GM23338 (cell line): ENCODE data around the gene TEX54. TPM values are rescaled to one million over a fixed set of nuclear protein-coding genes. Genes with fewer than 3 reads are reported as not detected.

Experiments used
- ATAC-seq: fragments of 200-7000 bp; cut with Tn5 transposase; 3 replicates; pipeline ENCODE4 v1.9.1; 2020
- DNase-seq: peaks from one replicate; pipeline ENCODE4 v3.0.0-alpha.2; 2015; ENCODE audit warnings: low spot score
- H2AFZ ChIP-seq: fragments of 200-600 bp; sonication (generic); 2 replicates; pipeline ENCODE4 v1.8.0; 2016; ENCODE audit warnings: antibody characterized with exemption, mild to moderate bottlenecking, moderate library complexity
- H3F3A ChIP-seq: fragments of 200-600 bp; sonication (generic); replicated peaks from 2 replicates; pipeline ENCODE4 v1.8.0; 2017; ENCODE audit warnings: antibody characterized with exemption, mixed run types, low read depth
- H3K27ac ChIP-seq: fragments of 200-600 bp; sonication (generic); 2 replicates; pipeline ENCODE4 v1.6.1; 2016; ENCODE audit warnings: low read depth
- H3K27me3 ChIP-seq: fragments of 200-600 bp; sonication (generic); 2 replicates; pipeline ENCODE4 v1.8.0; 2016; ENCODE audit warnings: mild to moderate bottlenecking, mixed run types, moderate library complexity; ENCODE audit not compliant: insufficient read depth
- H3K36me3 ChIP-seq: fragments of 200-600 bp; sonication (generic); 2 replicates; pipeline ENCODE4 v1.8.0; 2016; ENCODE audit warnings: mild to moderate bottlenecking; ENCODE audit not compliant: insufficient read depth
- H3K4me1 ChIP-seq: fragments of 200-600 bp; sonication (generic); 2 replicates; pipeline ENCODE4 v1.8.0; 2016; ENCODE audit warnings: mild to moderate bottlenecking, moderate library complexity; ENCODE audit not compliant: insufficient read depth
- H3K4me2 ChIP-seq: fragments of 200-600 bp; sonication (generic); 2 replicates; pipeline ENCODE4 v1.7.1; 2017; ENCODE audit warnings: mixed run types
- H3K4me3 ChIP-seq: fragments of 200-600 bp; sonication (generic); 2 replicates; pipeline ENCODE4 v1.6.1; 2016; ENCODE audit warnings: mixed run types
- H3K79me2 ChIP-seq: fragments of 200-600 bp; sonication (generic); replicated peaks from 2 replicates; pipeline ENCODE4 v1.8.0; 2017; ENCODE audit warnings: mild to moderate bottlenecking; ENCODE audit not compliant: insufficient read depth
- H3K9me2 ChIP-seq: fragments of 200-600 bp; sonication (generic); 2 replicates; pipeline ENCODE4 v1.8.0; 2017; ENCODE audit not compliant: insufficient read depth
- H4K20me1 ChIP-seq: fragments of 200-600 bp; sonication (generic); replicated peaks from 2 replicates; pipeline ENCODE4 v1.8.0; 2017; ENCODE audit warnings: mild to moderate bottlenecking; ENCODE audit not compliant: insufficient read depth
- H3K27ac Mint-ChIP-seq: 2 replicates; pipeline ENCODE4 v1.8.0; 2020; ENCODE audit warnings: inconsistent platforms, mild to moderate bottlenecking, moderate library complexity, mixed read lengths
- H3K27me3 Mint-ChIP-seq: 3 replicates; pipeline ENCODE4 v1.8.0; 2022; ENCODE audit warnings: low read depth, mild to moderate bottlenecking, moderate library complexity, mixed read lengths, inconsistent platforms; ENCODE audit not compliant: insufficient read depth, poor library complexity
- H3K36me3 Mint-ChIP-seq: 3 replicates; pipeline ENCODE4 v1.8.0; 2021; ENCODE audit warnings: low read depth, mild to moderate bottlenecking, inconsistent platforms, moderate library complexity, mixed read lengths
- H3K4me1 Mint-ChIP-seq: 3 replicates; pipeline ENCODE4 v1.8.0; 2020; ENCODE audit warnings: mild to moderate bottlenecking, inconsistent platforms, mixed read lengths
- H3K4me3 Mint-ChIP-seq: 3 replicates; pipeline ENCODE4 v1.8.0; 2021; ENCODE audit warnings: moderate library complexity, mild to moderate bottlenecking, inconsistent platforms, mixed read lengths
- H3K9me3 Mint-ChIP-seq: 3 replicates; pipeline ENCODE4 v1.8.0; 2020; ENCODE audit warnings: moderate library complexity, mild to moderate bottlenecking, inconsistent platforms, mixed read lengths
- EZH2phosphoT487 ChIP-seq: fragments of 200-600 bp; sonication (generic); IDR thresholded peaks from one replicate; pipeline ENCODE4 v1.8.1; 2018; ENCODE audit warnings: antibody characterized with exemption; ENCODE audit not compliant: unreplicated experiment
- JUNB ChIP-seq: IDR thresholded peaks from one replicate; pipeline ENCODE4 v1.6.1; 2016; ENCODE audit warnings: antibody characterized with exemption; ENCODE audit not compliant: unreplicated experiment
- NANOG ChIP-seq: IDR thresholded peaks from 2 replicates; pipeline ENCODE4 v1.6.1; 2016; ENCODE audit warnings: antibody characterized with exemption, borderline replicate concordance
- POLR2AphosphoS5 ChIP-seq: IDR thresholded peaks from 2 replicates; pipeline ENCODE4 v1.6.1; 2016; ENCODE audit warnings: antibody characterized with exemption, low read depth
- STAT1 ChIP-seq: IDR thresholded peaks from one replicate; pipeline ENCODE4 v1.6.1; 2016; ENCODE audit warnings: antibody characterized with exemption; ENCODE audit not compliant: unreplicated experiment
- ZNF114 ChIP-seq: fragments of 250-450 bp; sonication (Bioruptor Pico); IDR thresholded peaks from 2 replicates; pipeline ENCODE4 v1.5.0; 2020; ENCODE audit warnings: mild to moderate bottlenecking, moderate library complexity
- ZNF331 ChIP-seq: fragments of 250-450 bp; sonication (Bioruptor Pico); IDR thresholded peaks from 2 replicates; pipeline ENCODE4 v1.5.0; 2020; ENCODE audit warnings: low read depth, mild to moderate bottlenecking, moderate library complexity
- polyA plus RNA-seq: library from polyadenylated mRNA; unstranded; fragments of >200 nt; fragmentation: Nextera tagmentation; extraction: Ambion mirVana; gene quantifications from 2 replicates; pipeline ENCODE4 v1.2.1, GENCODE V29; 2016
- total RNA-seq: library from RNA; depleted of rRNA; stranded (reverse); fragments of >200 nt; shearing (Covaris generic); gene quantifications from 2 replicates; pipeline ENCODE4 v1.2.3, GENCODE V29; 2014
- TF ChIP-seq, protein P1 (sequence below): IDR thresholded peaks from one replicate; pipeline ENCODE4 v1.6.1; 2018; ENCODE audit warnings: antibody characterized with exemption; ENCODE audit not compliant: unreplicated experiment
- TF ChIP-seq, protein P2 (sequence below), 2 experiments: fragments of 200-600 bp in 1 of 2; sonication (generic) in 1 of 2; conservative IDR thresholded peaks; 2 replicates each; pipeline versions ENCODE4 v1.5.1 to v1.6.1; 2016 to 2017; ENCODE audit warnings: antibody characterized with exemption in 2 of 2, low read depth in 2 of 2, mild to moderate bottlenecking in 2 of 2, moderate library complexity in 1 of 2

The TEX54 gene
- total and polyA plus RNA-seq, 2 experiments from 2014 or later, result 1.9 TPM; not detected in 1

DNA sequence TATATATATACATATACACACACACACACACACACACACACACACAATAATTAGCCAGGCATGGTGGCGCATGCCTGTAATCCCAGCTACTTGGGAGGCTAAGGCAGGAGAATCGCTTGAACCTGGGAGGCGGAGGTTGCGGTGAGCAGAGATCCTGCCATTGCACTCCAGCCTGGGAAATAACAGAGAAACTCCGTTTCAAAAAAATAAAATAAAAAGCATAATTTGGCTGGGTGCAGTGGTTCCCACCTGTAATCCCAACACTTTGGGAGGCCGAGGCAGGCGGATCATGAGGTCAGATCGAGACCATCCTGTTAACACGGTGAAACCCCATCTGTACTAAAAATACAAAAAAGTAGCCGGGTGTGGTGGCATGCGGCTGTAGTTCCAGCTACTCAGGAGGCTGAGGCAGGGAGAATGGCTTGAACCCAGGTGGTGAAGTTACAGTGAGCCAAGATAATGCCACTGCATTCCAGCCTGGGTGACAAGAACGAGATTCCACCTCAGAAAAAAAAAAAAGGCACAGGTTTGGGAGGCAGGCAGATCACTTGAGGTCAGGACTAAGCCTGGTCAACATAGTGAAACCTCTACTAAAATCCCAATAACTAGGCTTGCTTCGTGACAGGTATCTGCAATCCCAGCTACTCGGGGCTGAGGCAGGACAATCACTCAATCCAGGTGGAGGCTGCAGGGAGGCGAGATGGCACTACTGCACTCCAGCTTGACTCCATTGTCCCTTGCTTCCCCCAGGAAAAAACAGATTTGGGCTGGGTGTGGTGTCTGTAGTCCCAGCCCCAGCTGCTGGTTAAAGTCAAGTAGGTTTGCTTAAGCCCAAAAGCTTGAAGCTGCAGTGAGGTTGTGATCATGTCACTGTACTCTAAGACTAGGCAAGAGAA is 18.5 kb upstream of the TEX54 start (continued):
- TF ChIP-seq, protein P1, sequence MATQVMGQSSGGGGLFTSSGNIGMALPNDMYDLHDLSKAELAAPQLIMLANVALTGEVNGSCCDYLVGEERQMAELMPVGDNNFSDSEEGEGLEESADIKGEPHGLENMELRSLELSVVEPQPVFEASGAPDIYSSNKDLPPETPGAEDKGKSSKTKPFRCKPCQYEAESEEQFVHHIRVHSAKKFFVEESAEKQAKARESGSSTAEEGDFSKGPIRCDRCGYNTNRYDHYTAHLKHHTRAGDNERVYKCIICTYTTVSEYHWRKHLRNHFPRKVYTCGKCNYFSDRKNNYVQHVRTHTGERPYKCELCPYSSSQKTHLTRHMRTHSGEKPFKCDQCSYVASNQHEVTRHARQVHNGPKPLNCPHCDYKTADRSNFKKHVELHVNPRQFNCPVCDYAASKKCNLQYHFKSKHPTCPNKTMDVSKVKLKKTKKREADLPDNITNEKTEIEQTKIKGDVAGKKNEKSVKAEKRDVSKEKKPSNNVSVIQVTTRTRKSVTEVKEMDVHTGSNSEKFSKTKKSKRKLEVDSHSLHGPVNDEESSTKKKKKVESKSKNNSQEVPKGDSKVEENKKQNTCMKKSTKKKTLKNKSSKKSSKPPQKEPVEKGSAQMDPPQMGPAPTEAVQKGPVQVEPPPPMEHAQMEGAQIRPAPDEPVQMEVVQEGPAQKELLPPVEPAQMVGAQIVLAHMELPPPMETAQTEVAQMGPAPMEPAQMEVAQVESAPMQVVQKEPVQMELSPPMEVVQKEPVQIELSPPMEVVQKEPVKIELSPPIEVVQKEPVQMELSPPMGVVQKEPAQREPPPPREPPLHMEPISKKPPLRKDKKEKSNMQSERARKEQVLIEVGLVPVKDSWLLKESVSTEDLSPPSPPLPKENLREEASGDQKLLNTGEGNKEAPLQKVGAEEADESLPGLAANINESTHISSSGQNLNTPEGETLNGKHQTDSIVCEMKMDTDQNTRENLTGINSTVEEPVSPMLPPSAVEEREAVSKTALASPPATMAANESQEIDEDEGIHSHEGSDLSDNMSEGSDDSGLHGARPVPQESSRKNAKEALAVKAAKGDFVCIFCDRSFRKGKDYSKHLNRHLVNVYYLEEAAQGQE, result no peak
- TF ChIP-seq ZNF331 (CRISPR knock-in tag), result no peak
- no peak for TF ChIP-seq EZH2phosphoT487
- TF ChIP-seq STAT1, result no peak
- TF ChIP-seq JUNB, result no peak
- TF ChIP-seq NANOG, result 0 out of 2 replicates have a peak, but pooled peaks have one; percentile 2
- peak; percentile 76 for TF ChIP-seq POLR2AphosphoS5
- TF ChIP-seq, protein P2, sequence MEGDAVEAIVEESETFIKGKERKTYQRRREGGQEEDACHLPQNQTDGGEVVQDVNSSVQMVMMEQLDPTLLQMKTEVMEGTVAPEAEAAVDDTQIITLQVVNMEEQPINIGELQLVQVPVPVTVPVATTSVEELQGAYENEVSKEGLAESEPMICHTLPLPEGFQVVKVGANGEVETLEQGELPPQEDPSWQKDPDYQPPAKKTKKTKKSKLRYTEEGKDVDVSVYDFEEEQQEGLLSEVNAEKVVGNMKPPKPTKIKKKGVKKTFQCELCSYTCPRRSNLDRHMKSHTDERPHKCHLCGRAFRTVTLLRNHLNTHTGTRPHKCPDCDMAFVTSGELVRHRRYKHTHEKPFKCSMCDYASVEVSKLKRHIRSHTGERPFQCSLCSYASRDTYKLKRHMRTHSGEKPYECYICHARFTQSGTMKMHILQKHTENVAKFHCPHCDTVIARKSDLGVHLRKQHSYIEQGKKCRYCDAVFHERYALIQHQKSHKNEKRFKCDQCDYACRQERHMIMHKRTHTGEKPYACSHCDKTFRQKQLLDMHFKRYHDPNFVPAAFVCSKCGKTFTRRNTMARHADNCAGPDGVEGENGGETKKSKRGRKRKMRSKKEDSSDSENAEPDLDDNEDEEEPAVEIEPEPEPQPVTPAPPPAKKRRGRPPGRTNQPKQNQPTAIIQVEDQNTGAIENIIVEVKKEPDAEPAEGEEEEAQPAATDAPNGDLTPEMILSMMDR (conservative IDR thresholded peaks at IDR 0.05; ENCODE audit: low read depth in 2 of 2), result no peak
- TF ChIP-seq ZNF114 (CRISPR knock-in tag), result no peak

DNA sequence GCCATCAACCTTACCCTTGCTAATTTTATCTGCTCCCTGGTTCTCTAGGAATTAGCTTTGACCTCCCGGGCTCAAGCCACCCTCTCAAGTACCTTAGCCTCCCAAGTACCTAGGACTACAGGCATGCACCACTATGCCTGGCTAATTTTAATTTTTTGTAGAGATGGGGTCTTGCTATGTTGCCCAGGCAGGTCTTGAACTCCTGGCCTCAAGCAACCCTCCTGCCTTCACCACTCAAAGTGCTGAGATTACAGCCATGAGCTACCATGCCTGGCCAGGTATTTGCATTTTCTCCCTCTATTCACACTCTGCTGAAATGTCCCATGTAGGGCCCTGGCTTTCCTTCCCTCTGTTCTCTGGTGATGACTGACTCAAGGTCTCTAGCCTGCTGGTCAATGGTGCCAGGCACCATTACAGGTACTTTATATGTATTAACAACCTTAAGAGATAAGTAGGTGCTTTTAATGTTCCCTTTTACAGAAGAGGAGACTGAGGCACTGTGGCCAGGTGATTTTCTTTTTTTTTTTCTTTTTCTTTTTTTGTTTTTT is 15.2 kb upstream of the TEX54 start:
- Mint-ChIP-seq H3K36me3 (peaks cover 32% of the 10 kb centered on the region), H3K9me3 (peaks cover 21% of the 10 kb centered on the region), H3K4me3 (no peak overlapping the region; the same call in 2 of the 3 replicates), H3K27me3 (peaks cover 35% of the 10 kb centered on the region), H3K27ac (no peak overlapping the region), H3K4me1 (peaks cover 20% of the 10 kb centered on the region)
- Histone ChIP-seq H3K4me3 (no peak overlapping the region), H3K36me3 (peaks cover 11% of the 10 kb centered on the region), H3K27me3 (no peaks in the 10 kb centered on the region), H4K20me1 (no peaks in the 10 kb centered on the region), H3K4me1 (peaks cover 8% of the 10 kb centered on the region; the same call in 1 of the 2 replicates), H2AFZ (no peak overlapping the region), H3K9me2 (no peaks in the 10 kb centered on the region), H3K27ac (no peak overlapping the region), H3K79me2 (peaks cover 5% of the 10 kb centered on the region), H3F3A (peaks cover 38% of the 10 kb centered on the region), H3K4me2 (no peak overlapping the region)
- TF ChIP-seq ZNF114 (CRISPR knock-in tag) (no peak), STAT1 (no peak)
- no peak for ATAC-seq
- no peak for DNase-seq
